PC-9 (cell line): ENCODE measurements around the gene PDK2. TPM values are rescaled to one million over a fixed set of nuclear protein-coding genes. Genes with fewer than 3 reads are reported as not detected.

Experiments used
- BruUV-seq: library from RNA; stranded (reverse); fragments of 400-500 nt; replicated peaks from 2 replicates; lab custom pipeline; 2021; lab: Mats Ljungman, UMichigan
- CTCF ChIA-PET: fragments of 300-600 bp; sonication (Branson Sonifier 250); formaldehyde crosslinking; loops from one replicate; lab custom pipeline; 2022; ENCODE audit warnings: antibody characterized with exemption; lab: Charles Lee
- POLR2A ChIA-PET: fragments of 300-600 bp; sonication (Branson Sonifier 250); formaldehyde crosslinking; loops from one replicate; lab custom pipeline; 2022; ENCODE audit warnings: antibody characterized with exemption; ENCODE audit not compliant: unreplicated experiment; lab: Charles Lee
- DNase-seq, 2 experiments: peaks; one replicate each; pipeline versions ENCODE4 v3.0.0 to v3.0.0-alpha.2; 2015 to 2022; ENCODE audit warnings: mixed read lengths in 1 of 2
- H2AFZ ChIP-seq: fragments of 200-600 bp; sonication (generic); 2 replicates; pipeline ENCODE4 v1.8.1; 2017; ENCODE audit warnings: antibody characterized with exemption
- H3F3A ChIP-seq: fragments of 200-600 bp; sonication (generic); 2 replicates; pipeline ENCODE4 v1.8.1; 2017; ENCODE audit warnings: antibody characterized with exemption, mild to moderate bottlenecking, low read depth; ENCODE audit not compliant: insufficient read depth
- H3K27ac ChIP-seq: fragments of 200-600 bp; sonication (generic); 2 replicates; pipeline ENCODE4 v1.6.1; 2016; ENCODE audit warnings: mixed run types
- H3K27me3 ChIP-seq: fragments of 200-600 bp; sonication (generic); 2 replicates; pipeline ENCODE4 v1.6.1; 2016; ENCODE audit warnings: low read depth, mixed run types; ENCODE audit not compliant: insufficient read depth
- H3K36me3 ChIP-seq: fragments of 200-600 bp; sonication (generic); 2 replicates; pipeline ENCODE4 v1.6.1; 2016; ENCODE audit warnings: low read depth, mixed run types
- H3K4me1 ChIP-seq: fragments of 200-600 bp; sonication (generic); replicated peaks from 2 replicates; pipeline ENCODE4 v1.6.1; 2016; ENCODE audit warnings: mixed run types; ENCODE audit not compliant: insufficient read depth
- H3K4me2 ChIP-seq: fragments of 200-600 bp; sonication (generic); 2 replicates; pipeline ENCODE4 v1.6.1; 2017; ENCODE audit warnings: mixed run types
- H3K4me3 ChIP-seq: fragments of 200-600 bp; sonication (generic); 2 replicates; pipeline ENCODE4 v1.6.1; 2016; ENCODE audit warnings: mixed run types
- H3K79me2 ChIP-seq: fragments of 200-600 bp; sonication (generic); 2 replicates; pipeline ENCODE4 v1.6.1; 2017; ENCODE audit warnings: low read depth, mixed run types
- H3K9me2 ChIP-seq: fragments of 200-600 bp; sonication (generic); 2 replicates; pipeline ENCODE4 v1.8.1; 2017; ENCODE audit warnings: mild to moderate bottlenecking; ENCODE audit not compliant: insufficient read depth
- H3K9me3 ChIP-seq: fragments of 200-600 bp; sonication (generic); 2 replicates; pipeline ENCODE4 v1.8.1; 2016; ENCODE audit warnings: low read depth; ENCODE audit not compliant: insufficient read depth
- H4K20me1 ChIP-seq: fragments of 200-600 bp; sonication (generic); 2 replicates; pipeline ENCODE4 v1.8.1; 2017; ENCODE audit not compliant: insufficient read depth
- EZH2 ChIP-seq: fragments of 200-600 bp; sonication (generic); IDR thresholded peaks from 2 replicates; pipeline ENCODE4 v1.8.0; 2017; ENCODE audit warnings: antibody characterized with exemption, low read depth
- intact Hi-C: fragments of 100-400 bp; cut with micrococcal nuclease; formaldehyde crosslinking; loops from one replicate; pipeline ENCODE4 v1.10.0; 2022; ENCODE audit not compliant: unreplicated experiment
- total RNA-seq: library from RNA; stranded (reverse); gene quantifications from 2 replicates; pipeline ENCODE4 v1.2.3, GENCODE V29; 2021
- TF ChIP-seq, protein P1 (sequence below): fragments of 200-600 bp; sonication (generic); conservative IDR thresholded peaks from 2 replicates; pipeline ENCODE4 v1.6.1; 2017; ENCODE audit warnings: mixed run types, antibody characterized with exemption, mild to moderate bottlenecking, moderate library complexity

The PDK2 gene
- total RNA-seq, 1 experiment from 2014 or later: 58.7 TPM

DNA sequence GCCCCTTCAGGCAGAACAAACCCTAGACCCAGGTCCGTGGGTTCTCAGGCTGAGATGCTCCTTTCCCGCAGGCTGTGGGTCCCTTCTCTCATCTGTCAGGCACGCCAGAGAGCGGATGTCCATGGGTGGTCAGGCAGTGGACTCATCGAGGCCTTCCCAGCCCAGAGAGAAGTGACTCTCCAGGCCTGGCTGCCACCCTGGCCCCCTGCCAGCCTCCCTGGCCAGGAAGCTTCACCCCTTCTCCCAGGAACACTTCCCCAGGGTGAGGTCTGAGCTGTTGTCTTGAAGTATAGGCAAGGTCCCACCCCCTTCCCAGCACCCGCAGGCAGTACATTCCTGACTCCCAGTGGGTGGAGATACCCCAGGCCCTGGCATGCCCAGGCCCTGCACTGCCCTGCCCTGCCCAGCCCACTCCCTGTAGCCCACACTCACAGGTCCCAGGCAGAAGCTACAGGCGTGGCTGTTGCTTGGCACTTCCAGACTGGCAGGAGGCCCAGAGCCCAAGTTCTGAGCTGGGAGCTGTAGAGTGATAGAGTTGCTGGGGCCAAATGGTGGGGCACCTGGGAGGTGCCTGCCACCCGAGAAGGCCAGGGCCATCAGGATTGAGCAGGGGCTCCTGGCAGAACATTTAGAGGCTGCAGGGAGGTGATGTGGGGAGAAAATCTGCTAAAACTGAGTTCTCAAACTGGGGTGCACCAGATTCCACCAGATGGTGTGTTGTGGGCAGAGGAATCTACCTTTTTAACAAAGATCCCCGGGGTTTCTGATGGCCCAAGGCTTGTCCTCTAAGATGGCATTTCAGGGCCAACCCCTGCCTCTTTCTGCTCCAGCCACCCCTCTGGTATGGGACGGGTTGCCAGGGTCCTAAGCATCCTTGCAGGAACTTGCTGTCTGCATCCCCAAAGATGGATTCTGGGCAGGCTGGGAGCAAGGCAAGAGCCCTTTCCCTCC, 32.6 kb upstream of the PDK2 start:
- Histone ChIP-seq H3K9me3 (no peaks in the 10 kb centered on the region), H3K27me3 (no peaks in the 10 kb centered on the region), H3K4me2 (peak overlapping the region; percentile 92), H3K4me3 (peak overlapping the region; percentile 79), H3K79me2 (peaks cover 86% of the 10 kb centered on the region), H3K4me1 (peaks cover 92% of the 10 kb centered on the region), H3K36me3 (peaks cover 70% of the 10 kb centered on the region), H3K27ac (peak overlapping the region; percentile 97), H3K9me2 (no peaks in the 10 kb centered on the region), H4K20me1 (peaks cover 8% of the 10 kb centered on the region), H2AFZ (no peak overlapping the region), H3F3A (peaks cover 94% of the 10 kb centered on the region)
- BruUV-seq: TSS peak; percentile 13
- POLR2A ChIA-PET: interaction anchor here (0.5 to 1.9 kb wide), 6 partner anchors 10 to 150 kb away, joined by 3 to 48 read pairs (median 4); no protein-coding TSS in a partner anchor
- intact Hi-C loops: loop anchor here (1.0 kb wide), 2 partner anchors 11 to 34 kb away; no protein-coding TSS in a partner anchor
- DNase-seq: peak; percentile 99 to 100
- CTCF ChIA-PET: interaction anchor here (0.6 to 1.2 kb wide), 2 partner anchors 25 to 36 kb away, joined by 3 to 7 read pairs; no protein-coding TSS in a partner anchor
- TF ChIP-seq, protein P1, sequence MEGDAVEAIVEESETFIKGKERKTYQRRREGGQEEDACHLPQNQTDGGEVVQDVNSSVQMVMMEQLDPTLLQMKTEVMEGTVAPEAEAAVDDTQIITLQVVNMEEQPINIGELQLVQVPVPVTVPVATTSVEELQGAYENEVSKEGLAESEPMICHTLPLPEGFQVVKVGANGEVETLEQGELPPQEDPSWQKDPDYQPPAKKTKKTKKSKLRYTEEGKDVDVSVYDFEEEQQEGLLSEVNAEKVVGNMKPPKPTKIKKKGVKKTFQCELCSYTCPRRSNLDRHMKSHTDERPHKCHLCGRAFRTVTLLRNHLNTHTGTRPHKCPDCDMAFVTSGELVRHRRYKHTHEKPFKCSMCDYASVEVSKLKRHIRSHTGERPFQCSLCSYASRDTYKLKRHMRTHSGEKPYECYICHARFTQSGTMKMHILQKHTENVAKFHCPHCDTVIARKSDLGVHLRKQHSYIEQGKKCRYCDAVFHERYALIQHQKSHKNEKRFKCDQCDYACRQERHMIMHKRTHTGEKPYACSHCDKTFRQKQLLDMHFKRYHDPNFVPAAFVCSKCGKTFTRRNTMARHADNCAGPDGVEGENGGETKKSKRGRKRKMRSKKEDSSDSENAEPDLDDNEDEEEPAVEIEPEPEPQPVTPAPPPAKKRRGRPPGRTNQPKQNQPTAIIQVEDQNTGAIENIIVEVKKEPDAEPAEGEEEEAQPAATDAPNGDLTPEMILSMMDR: no peak
- no peak for TF ChIP-seq EZH2

DNA sequence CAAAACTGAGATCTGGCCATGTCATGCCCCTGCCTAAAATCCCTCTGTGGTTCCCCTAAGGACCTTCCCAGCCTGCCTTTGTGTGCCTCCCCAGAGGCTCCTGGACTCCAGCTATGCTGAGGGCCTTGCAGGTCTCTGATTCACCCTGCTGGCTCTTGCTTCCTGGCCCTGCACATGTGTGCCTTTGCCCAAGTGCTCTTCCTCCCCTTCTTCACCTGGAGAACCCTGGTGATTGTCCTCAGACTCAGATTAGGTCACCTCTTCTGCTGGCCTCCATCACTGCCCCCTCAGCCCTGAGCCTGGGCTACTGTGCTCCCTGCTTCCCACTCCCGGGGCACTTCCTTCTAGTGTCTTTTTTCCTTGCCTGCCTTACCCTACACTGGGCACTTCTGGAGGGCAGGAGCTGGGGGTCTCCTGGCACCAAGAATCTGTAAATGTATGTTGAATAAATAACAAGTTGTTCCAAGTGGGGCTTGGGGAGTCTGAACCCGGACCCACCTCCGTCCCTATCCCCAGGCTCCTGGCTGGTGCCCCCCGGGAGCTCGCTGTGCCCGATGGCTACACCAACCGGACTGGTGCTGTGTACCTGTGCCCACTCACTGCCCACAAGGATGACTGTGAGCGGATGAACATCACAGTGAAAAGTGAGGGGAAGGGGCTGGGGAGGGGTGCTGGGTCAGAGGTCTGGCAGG, 31.4 kb upstream of the PDK2 start:
- H3K27me3 ChIP-seq: no peaks in the 10 kb centered on the region
- peak overlapping the region; percentile 97 for H3K27ac ChIP-seq
- no peaks in the 10 kb centered on the region for H3K9me2 ChIP-seq
- H3K4me2 ChIP-seq: peak overlapping the region; percentile 77
- H3K36me3 ChIP-seq: peaks cover 68% of the 10 kb centered on the region
- CTCF ChIA-PET: no interaction called here
- H3K4me3 ChIP-seq: peak overlapping the region; percentile 47
- no peak overlapping the region for H2AFZ ChIP-seq
- peaks cover 8% of the 10 kb centered on the region for H4K20me1 ChIP-seq
- POLR2A ChIA-PET: interaction anchor here (0.6 to 1.5 kb wide), 3 partner anchors 9 to 803 kb away, joined by 4 to 21 read pairs (median 4); no protein-coding TSS in a partner anchor
- intact Hi-C loops: loop anchor here (1.0 kb wide), 1 partner anchor 8 kb away; no protein-coding TSS in a partner anchor
- no peaks in the 10 kb centered on the region for H3K9me3 ChIP-seq
- peaks cover 92% of the 10 kb centered on the region for H3F3A ChIP-seq
- peaks cover 84% of the 10 kb centered on the region for H3K4me1 ChIP-seq
- H3K79me2 ChIP-seq: peaks cover 84% of the 10 kb centered on the region
- TF ChIP-seq, protein P1: no peak
- TF ChIP-seq EZH2: no peak
- DNase-seq: peak in 1 of 2 experiments; percentile 81
- BruUV-seq: TSS peak; percentile 6
